GM18861 (cell line): Measurements from ENCODE around the gene SLC6A2.
"Not testable (repeated sequence)": the region's sequence is repeated elsewhere in the genome, so short reads cannot be mapped to it uniquely, and the experiment has no call there.

Source experiments
- ATAC-seq: cut with Tn5 transposase; IDR thresholded peaks from one replicate; pipeline ENCODE4 v1.9.1; 2021; ENCODE audit not compliant: unreplicated experiment

SLC6A2 gene

GRCh38 chr16:55655897-55656681 lies at the start of gene SLC6A2:
TSS of gene SLC6A2 (plus strand) at chr16:55655988. CDS start at chr16:55656695, 707 bp downstream.
- ATAC-seq = no peak

GRCh38 chr16:55613613-55614335 lies 42.0 kb upstream of the SLC6A2 start:
- no peak for ATAC-seq

GRCh38 chr16:55615071-55615470 lies 40.7 kb upstream of the SLC6A2 start:
- ATAC-seq = no peak

GRCh38 chr16:55615670-55616069 lies 40.1 kb upstream of the SLC6A2 start:
- ATAC-seq = not testable (repeated sequence)

- ATAC-seq = no peak
Observed at GRCh38 chr16:55621771-55622170, 34.0 kb upstream of the SLC6A2 start.

GRCh38 chr16:55622272-55622671 lies 33.5 kb upstream of the SLC6A2 start:
- no peak for ATAC-seq

GRCh38 chr16:55622930-55623561 lies 32.7 kb upstream of the SLC6A2 start:
- no peak for ATAC-seq

- no peak for ATAC-seq
Observed at GRCh38 chr16:55623640-55624039, 32.1 kb upstream of the SLC6A2 start.

- no peak for ATAC-seq
Observed at GRCh38 chr16:55624696-55625095, 31.1 kb upstream of the SLC6A2 start.

GRCh38 chr16:55625843-55626242 lies 29.9 kb upstream of the SLC6A2 start:
- no peak for ATAC-seq

- ATAC-seq = no peak
Observed at GRCh38 chr16:55628306-55628968, 27.4 kb upstream of the SLC6A2 start.

GRCh38 chr16:55630774-55631173 lies 25.0 kb upstream of the SLC6A2 start:
- no peak for ATAC-seq

GRCh38 chr16:55632259-55632658 lies 23.5 kb upstream of the SLC6A2 start:
- ATAC-seq = no peak

- no peak for ATAC-seq
Observed at GRCh38 chr16:55634193-55634592, 21.6 kb upstream of the SLC6A2 start.

- ATAC-seq = no peak
Observed at GRCh38 chr16:55638256-55638655, 17.5 kb upstream of the SLC6A2 start.

- ATAC-seq = no peak
Observed at GRCh38 chr16:55640701-55641327, 15.0 kb upstream of the SLC6A2 start.

- ATAC-seq = no peak
Observed at GRCh38 chr16:55641430-55642056, 14.2 kb upstream of the SLC6A2 start.

- ATAC-seq = no peak
Observed at GRCh38 chr16:55642611-55643010, 13.2 kb upstream of the SLC6A2 start.

- ATAC-seq = no peak
Observed at GRCh38 chr16:55643161-55643970, 12.4 kb upstream of the SLC6A2 start.

- ATAC-seq = no peak
Observed at GRCh38 chr16:55645986-55646385, 9.8 kb upstream of the SLC6A2 start.
